WTC11 (cell line): Measurements from ENCODE around the gene BCAS1. TPM values are rescaled to one million over a fixed set of nuclear protein-coding genes. Genes with fewer than 3 reads are reported as not detected.

Experiments used
- ATAC-seq: fragments of 200-7000 bp; cut with Tn5 transposase; 2 replicates; pipeline ENCODE4 v1.10.0; 2021; ENCODE audit warnings: mild to moderate bottlenecking, moderate library complexity
- CTCF ChIA-PET: fragments of 300-600 bp; sonication (Branson Sonifier 250); formaldehyde crosslinking; loops from one replicate; lab custom pipeline; 2021; ENCODE audit warnings: antibody characterized with exemption; lab: Charles Lee
- POLR2A ChIA-PET: fragments of 350-600 bp; sonication (Branson Sonifier 250); formaldehyde crosslinking; loops from one replicate; lab custom pipeline; 2021; ENCODE audit warnings: antibody characterized with exemption; lab: Charles Lee
- DNase-seq: peaks from one replicate; pipeline ENCODE4 v3.0.0; 2021; ENCODE audit warnings: low spot score
- H3K27ac Mint-ChIP-seq: 2 replicates; pipeline ENCODE4 v1.8.0; 2021; ENCODE audit warnings: mixed read lengths
- H3K27me3 Mint-ChIP-seq: 2 replicates; pipeline ENCODE4 v1.8.0; 2021; ENCODE audit warnings: low read depth, mild to moderate bottlenecking, moderate library complexity, mixed read lengths
- H3K36me3 Mint-ChIP-seq: 2 replicates; pipeline ENCODE4 v1.8.0; 2021; ENCODE audit warnings: mixed read lengths
- H3K4me1 Mint-ChIP-seq: 2 replicates; pipeline ENCODE4 v1.8.0; 2022; ENCODE audit warnings: mixed read lengths
- H3K4me3 Mint-ChIP-seq: 2 replicates; pipeline ENCODE4 v1.8.0; 2021; ENCODE audit warnings: mild to moderate bottlenecking, moderate library complexity, mixed read lengths
- H3K9me3 Mint-ChIP-seq: 2 replicates; pipeline ENCODE4 v1.8.0; 2021; ENCODE audit warnings: mixed read lengths
- AR ChIP-seq: fragments of 250-450 bp; sonication (Bioruptor Pico); IDR thresholded peaks from 2 replicates; pipeline ENCODE4 v1.9.0; 2021; ENCODE audit warnings: mild to moderate bottlenecking
- CBFB ChIP-seq: sonication (generic); formaldehyde crosslinking; IDR thresholded peaks from 2 replicates; pipeline ENCODE4 v1.8.1; 2022; ENCODE audit warnings: mild to moderate bottlenecking, low read depth, missing genetic modification reagents
- CDX4 ChIP-seq: fragments of 250-450 bp; sonication (Bioruptor Pico); IDR thresholded peaks from 2 replicates; pipeline ENCODE4 v1.9.0; 2021; ENCODE audit warnings: moderate library complexity, mild to moderate bottlenecking, inconsistent platforms, borderline replicate concordance
- E2F1 ChIP-seq: sonication (generic); formaldehyde crosslinking; IDR thresholded peaks from 2 replicates; pipeline ENCODE4 v1.8.0; 2022; ENCODE audit warnings: mild to moderate bottlenecking, missing genetic modification reagents
- ERG ChIP-seq: fragments of 250-450 bp; sonication (Bioruptor Pico); IDR thresholded peaks from 2 replicates; pipeline ENCODE4 v1.8.0; 2021; ENCODE audit warnings: mild to moderate bottlenecking
- ETV6 ChIP-seq: sonication (generic); formaldehyde crosslinking; IDR thresholded peaks from 2 replicates; pipeline ENCODE4 v1.8.1; 2022; ENCODE audit warnings: mild to moderate bottlenecking, missing genetic modification reagents
- GRHL2 ChIP-seq: fragments of 250-450 bp; sonication (Bioruptor Pico); IDR thresholded peaks from 2 replicates; pipeline ENCODE4 v1.8.0; 2022; ENCODE audit warnings: mild to moderate bottlenecking, moderate library complexity; ENCODE audit not compliant: insufficient replicate concordance, severe bottlenecking
- IRF2 ChIP-seq: sonication (generic); formaldehyde crosslinking; IDR thresholded peaks from 2 replicates; pipeline ENCODE4 v1.8.0; 2022; ENCODE audit warnings: low read depth, missing genetic modification reagents, borderline replicate concordance
- SMAD3 ChIP-seq: sonication (generic); formaldehyde crosslinking; IDR thresholded peaks from 2 replicates; pipeline ENCODE4 v1.8.0; 2022; ENCODE audit warnings: missing genetic modification reagents, mild to moderate bottlenecking, borderline replicate concordance
- TP53 ChIP-seq: sonication (generic); formaldehyde crosslinking; IDR thresholded peaks from 2 replicates; pipeline ENCODE4 v1.8.1; 2023; ENCODE audit warnings: mild to moderate bottlenecking, missing genetic modification reagents
- USF1 ChIP-seq: sonication (generic); formaldehyde crosslinking; IDR thresholded peaks from 2 replicates; pipeline ENCODE4 v1.8.0; 2022; ENCODE audit warnings: mild to moderate bottlenecking, missing genetic modification reagents
- ZBTB43 ChIP-seq: sonication (generic); formaldehyde crosslinking; IDR thresholded peaks from 2 replicates; pipeline ENCODE4 v1.8.1; 2023; ENCODE audit warnings: mild to moderate bottlenecking, missing genetic modification reagents
- ZNF232 ChIP-seq: sonication (generic); formaldehyde crosslinking; IDR thresholded peaks from 2 replicates; pipeline ENCODE4 v1.8.0; 2022; ENCODE audit warnings: mild to moderate bottlenecking, missing genetic modification reagents
- ZNF396 ChIP-seq: fragments of 250-450 bp; sonication (Bioruptor Pico); IDR thresholded peaks from 2 replicates; pipeline ENCODE4 v1.8.0; 2021; ENCODE audit warnings: mild to moderate bottlenecking, moderate library complexity, borderline replicate concordance
- ZNF416 ChIP-seq: fragments of 250-450 bp; sonication (Bioruptor Pico); IDR thresholded peaks from 2 replicates; pipeline ENCODE4 v1.9.0; 2021; ENCODE audit warnings: mild to moderate bottlenecking, inconsistent platforms
- total RNA-seq: library from RNA; stranded (reverse); gene quantifications from 3 replicates; pipeline ENCODE4 v1.2.3, GENCODE V29; 2021
- TF ChIP-seq, protein P1 (sequence below): sonication (generic); formaldehyde crosslinking; IDR thresholded peaks from 2 replicates; pipeline ENCODE4 v1.8.1; 2023; ENCODE audit warnings: mild to moderate bottlenecking, moderate library complexity, missing genetic modification reagents
- TF ChIP-seq, protein P2 (sequence below): sonication (generic); formaldehyde crosslinking; IDR thresholded peaks from 2 replicates; pipeline ENCODE4 v1.8.1; 2023; ENCODE audit warnings: mild to moderate bottlenecking, missing genetic modification reagents, moderate library complexity
- TF ChIP-seq, protein P3 (sequence below): fragments of 200-600 bp; IDR thresholded peaks from 2 replicates; pipeline ENCODE4 v1.8.0; 2022; ENCODE audit warnings: antibody characterized with exemption
- TF ChIP-seq, protein P4 (sequence below): sonication (generic); formaldehyde crosslinking; conservative IDR thresholded peaks from 2 replicates; pipeline ENCODE4 v1.8.1; 2023; ENCODE audit warnings: mild to moderate bottlenecking, low read depth, missing genetic modification reagents, moderate library complexity

BCAS1 gene
- total RNA-seq, 1 experiment from 2014 or later: 0.11 TPM

- TF ChIP-seq ZNF232 (no peak), ZBTB43 (CRISPR knock-in tag) (no peak), CBFB (no peak), GRHL2 (CRISPR knock-in tag) (no peak), ERG (CRISPR knock-in tag) (no peak), CDX4 (CRISPR knock-in tag) (no peak), E2F1 (CRISPR knock-in tag) (no peak), ZNF396 (CRISPR knock-in tag) (no peak), ETV6 (no peak), USF1 (CRISPR knock-in tag) (no peak), SMAD3 (no peak), TP53 (CRISPR knock-in tag) (no peak), IRF2 (CRISPR knock-in tag) (no peak), AR (CRISPR knock-in tag) (no peak), ZNF416 (no peak)
- TF ChIP-seq, protein P1, sequence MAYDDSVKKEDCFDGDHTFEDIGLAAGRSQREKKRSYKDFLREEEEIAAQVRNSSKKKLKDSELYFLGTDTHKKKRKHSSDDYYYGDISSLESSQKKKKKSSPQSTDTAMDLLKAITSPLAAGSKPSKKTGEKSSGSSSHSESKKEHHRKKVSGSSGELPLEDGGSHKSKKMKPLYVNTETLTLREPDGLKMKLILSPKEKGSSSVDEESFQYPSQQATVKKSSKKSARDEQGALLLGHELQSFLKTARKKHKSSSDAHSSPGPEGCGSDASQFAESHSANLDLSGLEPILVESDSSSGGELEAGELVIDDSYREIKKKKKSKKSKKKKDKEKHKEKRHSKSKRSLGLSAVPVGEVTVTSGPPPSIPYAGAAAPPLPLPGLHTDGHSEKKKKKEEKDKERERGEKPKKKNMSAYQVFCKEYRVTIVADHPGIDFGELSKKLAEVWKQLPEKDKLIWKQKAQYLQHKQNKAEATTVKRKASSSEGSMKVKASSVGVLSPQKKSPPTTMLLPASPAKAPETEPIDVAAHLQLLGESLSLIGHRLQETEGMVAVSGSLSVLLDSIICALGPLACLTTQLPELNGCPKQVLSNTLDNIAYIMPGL (CRISPR knock-in tag): no peak
- TF ChIP-seq, protein P2, sequence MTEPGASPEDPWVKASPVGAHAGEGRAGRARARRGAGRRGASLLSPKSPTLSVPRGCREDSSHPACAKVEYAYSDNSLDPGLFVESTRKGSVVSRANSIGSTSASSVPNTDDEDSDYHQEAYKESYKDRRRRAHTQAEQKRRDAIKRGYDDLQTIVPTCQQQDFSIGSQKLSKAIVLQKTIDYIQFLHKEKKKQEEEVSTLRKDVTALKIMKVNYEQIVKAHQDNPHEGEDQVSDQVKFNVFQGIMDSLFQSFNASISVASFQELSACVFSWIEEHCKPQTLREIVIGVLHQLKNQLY: no peak
- TF ChIP-seq, protein P3, sequence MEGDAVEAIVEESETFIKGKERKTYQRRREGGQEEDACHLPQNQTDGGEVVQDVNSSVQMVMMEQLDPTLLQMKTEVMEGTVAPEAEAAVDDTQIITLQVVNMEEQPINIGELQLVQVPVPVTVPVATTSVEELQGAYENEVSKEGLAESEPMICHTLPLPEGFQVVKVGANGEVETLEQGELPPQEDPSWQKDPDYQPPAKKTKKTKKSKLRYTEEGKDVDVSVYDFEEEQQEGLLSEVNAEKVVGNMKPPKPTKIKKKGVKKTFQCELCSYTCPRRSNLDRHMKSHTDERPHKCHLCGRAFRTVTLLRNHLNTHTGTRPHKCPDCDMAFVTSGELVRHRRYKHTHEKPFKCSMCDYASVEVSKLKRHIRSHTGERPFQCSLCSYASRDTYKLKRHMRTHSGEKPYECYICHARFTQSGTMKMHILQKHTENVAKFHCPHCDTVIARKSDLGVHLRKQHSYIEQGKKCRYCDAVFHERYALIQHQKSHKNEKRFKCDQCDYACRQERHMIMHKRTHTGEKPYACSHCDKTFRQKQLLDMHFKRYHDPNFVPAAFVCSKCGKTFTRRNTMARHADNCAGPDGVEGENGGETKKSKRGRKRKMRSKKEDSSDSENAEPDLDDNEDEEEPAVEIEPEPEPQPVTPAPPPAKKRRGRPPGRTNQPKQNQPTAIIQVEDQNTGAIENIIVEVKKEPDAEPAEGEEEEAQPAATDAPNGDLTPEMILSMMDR: no peak
- TF ChIP-seq, protein P4, sequence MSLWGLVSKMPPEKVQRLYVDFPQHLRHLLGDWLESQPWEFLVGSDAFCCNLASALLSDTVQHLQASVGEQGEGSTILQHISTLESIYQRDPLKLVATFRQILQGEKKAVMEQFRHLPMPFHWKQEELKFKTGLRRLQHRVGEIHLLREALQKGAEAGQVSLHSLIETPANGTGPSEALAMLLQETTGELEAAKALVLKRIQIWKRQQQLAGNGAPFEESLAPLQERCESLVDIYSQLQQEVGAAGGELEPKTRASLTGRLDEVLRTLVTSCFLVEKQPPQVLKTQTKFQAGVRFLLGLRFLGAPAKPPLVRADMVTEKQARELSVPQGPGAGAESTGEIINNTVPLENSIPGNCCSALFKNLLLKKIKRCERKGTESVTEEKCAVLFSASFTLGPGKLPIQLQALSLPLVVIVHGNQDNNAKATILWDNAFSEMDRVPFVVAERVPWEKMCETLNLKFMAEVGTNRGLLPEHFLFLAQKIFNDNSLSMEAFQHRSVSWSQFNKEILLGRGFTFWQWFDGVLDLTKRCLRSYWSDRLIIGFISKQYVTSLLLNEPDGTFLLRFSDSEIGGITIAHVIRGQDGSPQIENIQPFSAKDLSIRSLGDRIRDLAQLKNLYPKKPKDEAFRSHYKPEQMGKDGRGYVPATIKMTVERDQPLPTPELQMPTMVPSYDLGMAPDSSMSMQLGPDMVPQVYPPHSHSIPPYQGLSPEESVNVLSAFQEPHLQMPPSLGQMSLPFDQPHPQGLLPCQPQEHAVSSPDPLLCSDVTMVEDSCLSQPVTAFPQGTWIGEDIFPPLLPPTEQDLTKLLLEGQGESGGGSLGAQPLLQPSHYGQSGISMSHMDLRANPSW: no peak
- TF ChIP-seq, all 79 proteins: peak for 0
- peaks cover 5% of the 10 kb centered on the region for H3K4me1 Mint-ChIP-seq
- ATAC-seq (no peak), DNase-seq (no peak)
- no peaks in the 10 kb centered on the region for H3K36me3 Mint-ChIP-seq
- no peak overlapping the region for H3K27ac Mint-ChIP-seq
- ChIA-PET POLR2A (no interaction called here), CTCF (interaction anchor here (0.9 to 2.2 kb wide), 4 partner anchors 8 to 94 kb away, joined by 3 to 8 read pairs (median 6); no protein-coding TSS in a partner anchor)
- no peak overlapping the region for H3K4me3 Mint-ChIP-seq
- H3K9me3 Mint-ChIP-seq: no peaks in the 10 kb centered on the region
- H3K27me3 Mint-ChIP-seq: no peaks in the 10 kb centered on the region; the same call in 1 of the 2 replicates
Measured at GRCh38 chr20:54105653-54106052, 35.3 kb upstream of the BCAS1 start.
